K562 (cell line): Measurements from ENCODE around the gene NAA10. TPM values are rescaled to one million over a fixed set of nuclear protein-coding genes. Genes with fewer than 3 reads are reported as not detected.
A peak's percentile ranks its signal among the peaks of the same experiment; 100 is the strongest.

Experiments
- ATAC-seq: fragments of 200-7000 bp; cut with Tn5 transposase; 3 replicates; pipeline ENCODE4 v1.9.1; 2020; ENCODE audit warnings: moderate library complexity
- BruUV-seq: library from RNA; stranded (reverse); fragments of 400-500 nt; replicated peaks from 2 replicates; lab custom pipeline; 2021; lab: Mats Ljungman, UMichigan
- CTCF ChIA-PET: fragments of 300-600 bp; formaldehyde crosslinking; extraction: SDS; loops from one replicate; lab custom pipeline; 2021; ENCODE audit warnings: low intra/inter-chr PET ratio; lab: Yijun Ruan, JAX
- POLR2A ChIA-PET: fragments of 300-600, 350-650 bp; sonication (Branson Sonifier 250); formaldehyde crosslinking; extraction: SDS; loops from one replicate; lab custom pipeline; 2021; ENCODE audit warnings: antibody characterized with exemption, inconsistent platforms; lab: Yijun Ruan, JAX
- DNase-seq, 4 experiments: peaks; one replicate each; pipeline versions ENCODE4 v3.0.0 to v3.0.0-alpha.2; 2011 to 2018; ENCODE audit warnings: low spot score in 3 of 4, mixed read lengths in 3 of 4; ENCODE audit errors: extremely low read depth in 1 of 4
- FAIRE-seq: peaks from 2 replicates; lab custom pipeline; 2011; peaks lifted over from hg19 to GRCh38; lab: Jason Lieb, UNC
- H2AFZ ChIP-seq: 2 replicates; pipeline ENCODE4 v1.6.0; 2011; ENCODE audit warnings: low read depth, low read length, control low read depth, inconsistent platforms
- H3K27ac ChIP-seq: fragments of 200-600 bp; 3 replicates; pipeline ENCODE4 v1.8.0; 2011; ENCODE audit warnings: low read depth, mild to moderate bottlenecking, control low read depth, inconsistent platforms, low read length, moderate library complexity, mixed read lengths; ENCODE audit errors: extremely low read depth
- H3K27me3 ChIP-seq, 2 experiments: fragments of 300-600 bp in 1 of 2; 2 replicates in 1 of 2; 3 replicates in 1 of 2; pipeline versions ENCODE4 v1.6.0 to v1.8.0; 2011; ENCODE audit warnings: inconsistent platforms in 2 of 2, low read length in 2 of 2, mild to moderate bottlenecking in 1 of 2, mixed read lengths in 1 of 2, moderate library complexity in 1 of 2; ENCODE audit not compliant: control insufficient read depth in 2 of 2, insufficient read depth in 2 of 2
- H3K36me3 ChIP-seq: fragments of 300-600 bp; 3 replicates; pipeline ENCODE4 v1.8.0; 2011; ENCODE audit warnings: mild to moderate bottlenecking, low read length, inconsistent platforms; ENCODE audit not compliant: control insufficient read depth, insufficient read depth
- H3K4me1 ChIP-seq, 2 experiments: fragments of 200-600 bp in 1 of 2; replicated peaks in 1 of 2; 2 replicates in 1 of 2; 3 replicates in 1 of 2; pipeline versions ENCODE4 v1.5.1 to v1.8.0; 2011; ENCODE audit warnings: inconsistent platforms in 2 of 2, low read length in 2 of 2, mild to moderate bottlenecking in 1 of 2, mixed read lengths in 1 of 2, moderate library complexity in 1 of 2; ENCODE audit not compliant: control insufficient read depth in 2 of 2, insufficient read depth in 2 of 2
- H3K4me2 ChIP-seq: 2 replicates; pipeline ENCODE4 v1.6.1; 2011; ENCODE audit warnings: low read length, control low read depth, inconsistent platforms, mixed read lengths; ENCODE audit not compliant: insufficient read depth
- H3K4me3 ChIP-seq: fragments of 200-600 bp; sonication (generic), shearing (Covaris generic); 2 replicates; pipeline ENCODE4 v1.5.1; 2016; ENCODE audit warnings: control low read depth, inconsistent platforms
- H3K79me2 ChIP-seq: fragments of 200-600 bp; 3 replicates; pipeline ENCODE4 v1.8.0; 2011; ENCODE audit warnings: low read length, inconsistent platforms; ENCODE audit not compliant: control insufficient read depth, insufficient read depth
- H3K9ac ChIP-seq, 2 experiments: 2 replicates each; pipeline versions ENCODE4 v1.6.0 to v1.6.1; 2011; ENCODE audit warnings: low read depth in 2 of 2, low read length in 2 of 2, control low read depth in 1 of 2, inconsistent platforms in 1 of 2, mild to moderate bottlenecking in 1 of 2, mixed read lengths in 1 of 2; ENCODE audit not compliant: insufficient read depth in 1 of 2
- H3K9me1 ChIP-seq: one replicate; pipeline ENCODE4 v1.6.0; 2011; ENCODE audit warnings: inconsistent platforms, mild to moderate bottlenecking, low read length, moderate library complexity; ENCODE audit not compliant: control insufficient read depth, insufficient read depth
- H3K9me3 ChIP-seq: replicated peaks from 2 replicates; pipeline ENCODE4 v1.5.1; 2011; ENCODE audit warnings: low read depth, low read length, inconsistent platforms; ENCODE audit not compliant: control insufficient read depth, insufficient read depth
- H4K20me1 ChIP-seq: replicated peaks from 2 replicates; pipeline ENCODE4 v1.6.1; 2011; ENCODE audit warnings: low read length, inconsistent platforms, mixed read lengths; ENCODE audit not compliant: control insufficient read depth, insufficient read depth
- ARID2 ChIP-seq: fragments of 450-650 bp; IDR thresholded peaks from 2 replicates; pipeline ENCODE4 v1.6.1; 2017; ENCODE audit warnings: antibody characterized with exemption, mild to moderate bottlenecking
- ASH1L ChIP-seq: fragments of 450-650 bp; IDR thresholded peaks from 2 replicates; pipeline ENCODE4 v1.6.1; 2018; ENCODE audit warnings: borderline replicate concordance, mild to moderate bottlenecking, low read depth; ENCODE audit not compliant: partially characterized antibody
- ETS2 ChIP-seq: IDR thresholded peaks from 2 replicates; pipeline ENCODE4 v1.6.1; 2016; ENCODE audit warnings: borderline replicate concordance, missing genetic modification characterization, mild to moderate bottlenecking, moderate library complexity, missing compliant biosample characterization; ENCODE audit not compliant: poor library complexity, severe bottlenecking
- GTF2E2 ChIP-seq: fragments of 200-800 bp; sonication (Bioruptor generic); IDR thresholded peaks from 2 replicates; pipeline ENCODE4 v1.6.1; 2016; ENCODE audit warnings: missing genetic modification characterization, missing compliant biosample characterization
- KDM1A ChIP-seq, 2 experiments: fragments of 450-650 bp; IDR thresholded peaks; 2 replicates each; pipeline ENCODE4 v1.6.1; 2016; ENCODE audit warnings: mild to moderate bottlenecking in 2 of 2
- MED1 ChIP-seq: sonication (generic); formaldehyde crosslinking; IDR thresholded peaks from 2 replicates; pipeline ENCODE4 v1.8.1; 2023; ENCODE audit warnings: missing genetic modification reagents, borderline replicate concordance
- MEF2A ChIP-seq: IDR thresholded peaks from 2 replicates; pipeline ENCODE4 v1.6.1; 2011; ENCODE audit warnings: low read depth, mild to moderate bottlenecking, low read length, moderate library complexity; ENCODE audit not compliant: control insufficient read depth
- MEIS2 ChIP-seq: fragments of 450-650 bp; IDR thresholded peaks from 2 replicates; pipeline ENCODE4 v1.6.1; 2014; ENCODE audit warnings: mild to moderate bottlenecking; ENCODE audit not compliant: partially characterized antibody
- MYC ChIP-seq, 2 experiments: fragments of 250-450 bp in 1 of 2; sonication (Bioruptor Pico) in 1 of 2; IDR thresholded peaks; 2 replicates each; pipeline versions ENCODE4 v1.5.1 to v1.6.1; 2012 to 2021; ENCODE audit warnings: low read depth in 2 of 2, borderline replicate concordance in 1 of 2, improper control_type of control experiment in 1 of 2, low read length in 1 of 2, mild to moderate bottlenecking in 1 of 2, moderate library complexity in 1 of 2
- NFIC ChIP-seq: fragments of 450-650 bp; IDR thresholded peaks from 2 replicates; pipeline ENCODE4 v1.6.1; 2017; ENCODE audit warnings: mild to moderate bottlenecking, inconsistent platforms
- OTX1 ChIP-seq: fragments of 450-650 bp; formaldehyde crosslinking; IDR thresholded peaks from 2 replicates; pipeline ENCODE4 v1.4.0; 2022; ENCODE audit warnings: mild to moderate bottlenecking
- PHF8 ChIP-seq: fragments of 200-600 bp; sonication (generic); IDR thresholded peaks from 2 replicates; pipeline ENCODE4 v1.6.1; 2012; ENCODE audit warnings: mixed run types, mild to moderate bottlenecking, inconsistent platforms, low read length, moderate library complexity, borderline replicate concordance
- PML ChIP-seq: IDR thresholded peaks from 2 replicates; pipeline ENCODE4 v1.6.1; 2012; ENCODE audit warnings: low read length, inconsistent platforms
- POLR2G ChIP-seq: fragments of 200-400 bp; formaldehyde crosslinking; IDR thresholded peaks from 2 replicates; pipeline ENCODE4 v1.6.1; 2017; ENCODE audit warnings: low read depth, mild to moderate bottlenecking, antibody characterized with exemption, low read length, moderate library complexity
- RB1 ChIP-seq: fragments of 450-650 bp; IDR thresholded peaks from 2 replicates; pipeline ENCODE4 v1.6.1; 2017; ENCODE audit warnings: low read depth, mild to moderate bottlenecking
- SAFB ChIP-seq: fragments of 200-400 bp; formaldehyde crosslinking; IDR thresholded peaks from 2 replicates; pipeline ENCODE4 v1.6.1; 2017; ENCODE audit warnings: low read depth, low read length, borderline replicate concordance
- SREBF2 ChIP-seq: sonication (generic); formaldehyde crosslinking; IDR thresholded peaks from 2 replicates; pipeline ENCODE4 v1.4.0; 2020; ENCODE audit warnings: mild to moderate bottlenecking, missing genetic modification reagents
- TCF3 ChIP-seq: sonication (generic); formaldehyde crosslinking; IDR thresholded peaks from 2 replicates; pipeline ENCODE4 v1.4.0; 2020; ENCODE audit warnings: mild to moderate bottlenecking, missing genetic modification reagents
- ZEB2 ChIP-seq: fragments of 450-650 bp; IDR thresholded peaks from 2 replicates; pipeline ENCODE4 v1.6.1; 2016
- ZNF143 ChIP-seq: sonication (generic); formaldehyde crosslinking; IDR thresholded peaks from 2 replicates; pipeline ENCODE4 v1.9.0; 2022; ENCODE audit warnings: mild to moderate bottlenecking, missing genetic modification reagents
- ZNF23 ChIP-seq: fragments of 250-450 bp; sonication (Bioruptor Pico); IDR thresholded peaks from 2 replicates; pipeline ENCODE4 v1.4.0; 2020; ENCODE audit warnings: mild to moderate bottlenecking
- ZNF263 ChIP-seq: sonication (generic); formaldehyde crosslinking; IDR thresholded peaks from 2 replicates; pipeline ENCODE4 v1.8.0; 2022; ENCODE audit warnings: mild to moderate bottlenecking, missing genetic modification reagents, borderline replicate concordance
- ZNF445 ChIP-seq: fragments of 250-450 bp; sonication (Bioruptor Pico); IDR thresholded peaks from 2 replicates; pipeline ENCODE4 v1.4.0; 2020; ENCODE audit warnings: low read depth, mild to moderate bottlenecking, moderate library complexity
- ZNF780A ChIP-seq: fragments of 250-450 bp; sonication (Bioruptor Pico); IDR thresholded peaks from 2 replicates; pipeline ENCODE4 v1.5.0; 2021; ENCODE audit warnings: mild to moderate bottlenecking
- WGBS: fragments of 100-300 bp; shearing (Covaris generic); methylation state at CpG from one replicate; pipeline ENCODE4 v1.1.6; 2016; ENCODE audit warnings: low coverage, mixed read lengths; ENCODE audit not compliant: insufficient coverage; ENCODE audit errors: missing lambda C conversion rate; 5-methylcytosine and 5-hydroxymethylcytosine counted together
- in situ Hi-C: fragments of 300-500 bp; cut with MboI; formaldehyde crosslinking; loops from 4 replicates; pipeline ENCODE4 v1.15.0; 2018; ENCODE audit warnings: inconsistent platforms, mixed read lengths
- intact Hi-C: fragments of 100-400 bp; cut with micrococcal nuclease; formaldehyde crosslinking; loops from 2 replicates; pipeline ENCODE4 v1.14.2; 2022
- polyA plus RNA-seq, 8 experiments: library from polyadenylated mRNA; depleted of rRNA in 4 of 8; stranded (reverse) in 5 of 8; unstranded in 3 of 8; fragments of >200 nt; fragmentation: Nextera tagmentation in 2 of 8; fragmentation: Illumina TruSeq in 1 of 8; extraction: Ambion mirVana in 2 of 8; extraction: Trizol in 1 of 8; gene quantifications; 2 replicates each; pipeline versions ENCODE4 v1.2.1 to v1.2.3, GENCODE V29; 2011 to 2014; ENCODE audit warnings: inconsistent platforms in 1 of 8, missing spikeins in 1 of 8
- total RNA-seq, 7 experiments: library from RNA; depleted of rRNA in 6 of 7; stranded (reverse); fragments of >200 nt in 6 of 7; fragmentation: Illumina TruSeq in 2 of 7; extraction: Trizol in 2 of 7; gene quantifications; 2 replicates each; pipeline versions ENCODE4 v1.2.1 to v1.2.3, GENCODE V29; 2011 to 2021; ENCODE audit warnings: low replicate concordance in 1 of 7
- TF ChIP-seq, protein P1 (sequence below): sonication (generic); formaldehyde crosslinking; IDR thresholded peaks from 2 replicates; pipeline ENCODE4 v1.8.0; 2022; ENCODE audit warnings: mild to moderate bottlenecking, missing genetic modification reagents
- TF ChIP-seq, protein P2 (sequence below): fragments of 250-450 bp; sonication (Bioruptor Pico); IDR thresholded peaks from 2 replicates; pipeline ENCODE4 v1.5.0; 2021

NAA10 gene
- total and polyA plus RNA-seq, 9 of the 15 experiments (the other 6 are each of a cell fraction or from before 2014, with no cell fraction given) = 11.1 to 250 (median 134) TPM

DNA sequence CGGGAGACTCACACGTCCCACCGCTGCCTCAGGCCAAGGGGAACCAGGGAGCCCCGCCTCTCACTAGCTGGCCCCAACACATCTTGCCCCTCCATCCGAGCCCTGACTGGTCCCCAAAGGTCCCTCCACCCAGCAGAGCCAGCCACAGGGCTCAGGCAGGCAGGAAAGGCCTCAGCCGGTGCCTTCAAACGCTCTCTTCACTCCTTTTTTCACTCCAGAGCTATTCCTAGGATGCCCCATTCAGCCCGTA, 7.2 kb downstream of the NAA10 start:
- Histone ChIP-seq H3K36me3 (peaks cover 41% of the 10 kb centered on the region), H3K79me2 (peaks cover 56% of the 10 kb centered on the region), H3K9ac (peak overlapping the region; percentile 93 to 96), H3K27me3 (no peaks in the 10 kb centered on the region), H3K4me3 (peak overlapping the region; percentile 58), H3K4me2 (peak overlapping the region; percentile 97), H3K9me3 (no peaks in the 10 kb centered on the region), H2AFZ (0 out of 2 replicates have a peak overlapping the region, but pooled peaks have one; percentile 62), H3K27ac (peak overlapping the region; percentile 98), H3K9me1 (no peaks in the 10 kb centered on the region), H3K4me1 (peaks cover 27 to 68% of the 10 kb centered on the region in 2 experiments; a peak in 4 of 5 replicates), H4K20me1 (no peaks in the 10 kb centered on the region)
- in situ Hi-C loops (no loop called here), intact Hi-C loops (loop anchor here (1.0 to 5.0 kb wide), 2 partner anchors 45 to 160 kb away; partner anchors contain the start of gene TMEM187)
- CTCF ChIA-PET = no interaction called here
- 0% methylated on average over 6 of the region's 8 CpGs for WGBS
- ATAC-seq (peak; percentile 1), FAIRE-seq (peak; percentile 19), DNase-seq (no peak)
- POLR2A ChIA-PET = interaction anchor here (1.7 to 2.3 kb wide), 3 partner anchors 10 to 19 kb away, joined by 5 to 9 read pairs (median 7); no protein-coding TSS in a partner anchor
- TSS peak; percentile 9 for BruUV-seq
- TF ChIP-seq SREBF2 (CRISPR knock-in tag) (no peak), MYC (IDR thresholded peaks at IDR 0.05; ENCODE audit: low read depth, low read length) (no peak), MYC (CRISPR knock-in tag; IDR thresholded peaks at IDR 0.05; ENCODE audit: borderline replicate concordance, low read depth) (no peak), MEF2A (no peak), MED1 (CRISPR knock-in tag) (0 out of 2 replicates have a peak, but pooled peaks have one; percentile 88), ZNF263 (0 out of 2 replicates have a peak, but pooled peaks have one; percentile 8), OTX1 (CRISPR knock-in tag) (no peak), ZNF445 (CRISPR knock-in tag) (no peak), ETS2 (tag) (no peak), SAFB (no peak), POLR2G (peak; percentile 70), GTF2E2 (tag) (no peak), NFIC (0 out of 2 replicates have a peak, but pooled peaks have one; percentile 4), TCF3 (CRISPR knock-in tag) (no peak), PML (no peak; the same call in 1 of the 2 replicates), KDM1A (IDR thresholded peaks at IDR 0.05) (no peak), RB1 (no peak), ZNF23 (CRISPR knock-in tag) (no peak), ZNF780A (CRISPR knock-in tag) (no peak), ZNF143 (CRISPR knock-in tag) (no peak), ZEB2 (no peak), MEIS2 (no peak), ARID2 (no peak), ASH1L (no peak), PHF8 (no peak)
- TF ChIP-seq, protein P1, sequence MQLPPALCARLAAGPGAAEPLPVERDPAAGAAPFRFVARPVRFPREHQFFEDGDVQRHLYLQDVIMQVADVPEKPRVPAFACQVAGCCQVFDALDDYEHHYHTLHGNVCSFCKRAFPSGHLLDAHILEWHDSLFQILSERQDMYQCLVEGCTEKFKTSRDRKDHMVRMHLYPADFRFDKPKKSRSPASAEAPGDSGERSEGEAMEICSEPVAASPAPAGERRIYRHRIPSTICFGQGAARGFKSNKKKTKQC = no peak
- TF ChIP-seq, protein P2, sequence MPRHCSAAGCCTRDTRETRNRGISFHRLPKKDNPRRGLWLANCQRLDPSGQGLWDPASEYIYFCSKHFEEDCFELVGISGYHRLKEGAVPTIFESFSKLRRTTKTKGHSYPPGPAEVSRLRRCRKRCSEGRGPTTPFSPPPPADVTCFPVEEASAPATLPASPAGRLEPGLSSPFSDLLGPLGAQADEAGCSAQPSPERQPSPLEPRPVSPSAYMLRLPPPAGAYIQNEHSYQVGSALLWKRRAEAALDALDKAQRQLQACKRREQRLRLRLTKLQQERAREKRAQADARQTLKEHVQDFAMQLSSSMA (CRISPR knock-in tag) = no peak
